ENCODE results near the gene PAGE4.

PAGE4 gene

GRCh38 chrX:49829016-49829415 lies at the start of gene PAGE4:
Gene PAGE4 (plus strand): TSS chrX:49829303. CDS start chrX:49830429, 1,126 bp downstream.
- no peak for DNase-seq

DNA sequence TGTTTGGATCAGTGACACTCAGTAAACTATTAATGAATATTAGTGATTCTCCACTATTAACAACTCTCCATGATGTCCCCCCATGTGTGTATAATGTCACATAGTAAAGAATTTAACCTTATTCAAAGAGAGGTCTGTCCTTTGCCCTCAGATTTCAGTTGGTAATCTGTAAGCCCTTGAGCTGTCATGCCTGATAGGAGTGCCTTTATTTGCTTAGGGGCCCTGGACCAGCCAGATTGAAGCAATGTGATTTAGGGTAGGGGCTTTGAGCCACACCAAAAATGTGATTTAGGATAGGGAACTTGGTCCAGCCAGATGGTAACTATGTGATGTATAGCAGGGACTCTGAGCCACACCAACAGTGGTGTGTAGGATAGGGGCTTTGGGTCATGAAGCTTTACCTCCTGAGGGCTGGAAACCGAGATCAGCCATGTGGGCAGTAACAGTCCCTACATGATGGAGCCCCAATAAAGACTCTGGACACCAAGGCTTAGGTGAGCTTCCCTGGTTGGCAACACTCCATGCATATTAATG lies 44.3 kb upstream of the PAGE4 start:
- DNase-seq = no peak

- no peak for DNase-seq
These were observed 36.7 kb upstream of the PAGE4 start for GRCh38 chrX:49792376-49792775.

DNA sequence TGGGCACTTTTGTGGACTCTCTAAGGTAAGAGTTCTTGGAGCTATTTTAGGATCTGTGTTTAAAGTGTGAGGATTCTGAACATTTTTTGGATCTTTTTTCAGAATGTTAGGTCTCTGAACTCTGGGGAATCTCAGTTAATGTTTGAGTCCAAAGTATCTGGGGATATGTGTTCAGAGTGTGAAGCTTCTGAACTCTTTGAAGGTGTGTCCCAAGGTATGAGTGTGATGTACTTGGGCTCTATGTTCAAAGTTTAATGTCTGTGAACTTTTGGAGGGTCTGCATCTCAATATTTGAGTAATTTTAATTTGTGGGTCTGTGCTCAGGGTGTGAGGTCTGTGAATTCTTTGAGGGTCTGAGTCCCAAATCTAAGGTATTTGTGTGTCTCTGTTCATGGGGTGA lies 35.4 kb upstream of the PAGE4 start:
- DNase-seq = no peak

GRCh38 chrX:49799828-49800227 lies 29.3 kb upstream of the PAGE4 start:
- DNase-seq = no peak

DNA sequence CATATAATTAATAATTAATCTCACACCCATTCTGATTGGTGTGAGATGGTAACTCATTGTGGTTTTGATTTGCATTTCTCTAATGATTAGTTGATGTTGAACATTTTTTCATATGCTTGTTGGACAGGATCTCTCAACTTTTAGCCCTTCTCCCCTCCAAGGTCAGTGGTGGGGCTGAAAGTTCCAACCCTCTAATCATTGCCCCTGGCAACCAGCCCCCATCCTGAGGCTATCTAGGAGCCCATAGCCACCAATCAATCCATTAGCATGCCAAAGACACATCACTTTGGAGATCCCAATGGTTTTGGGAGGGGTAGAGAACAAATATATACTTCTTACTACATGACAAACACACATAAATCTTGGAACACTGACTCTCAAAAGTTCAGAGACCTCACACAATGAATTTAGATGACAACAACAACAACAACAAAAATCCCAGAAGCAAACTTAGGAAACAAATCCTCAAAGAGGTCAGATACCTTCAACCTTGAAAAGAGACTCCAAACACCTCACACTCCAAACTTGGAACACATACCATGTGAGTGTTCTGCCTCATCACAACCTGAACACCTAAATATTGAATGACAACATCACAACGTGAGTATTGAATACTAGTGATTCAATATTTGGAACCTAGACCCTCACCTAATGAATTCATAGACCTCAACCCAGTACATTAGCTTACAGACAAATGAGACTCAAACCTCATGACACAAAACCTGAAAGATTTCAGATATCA lies 19.0 kb upstream of the PAGE4 start:
- DNase-seq = no peak

- DNase-seq = no peak
These were observed 16.9 kb upstream of the PAGE4 start for GRCh38 chrX:49812177-49812576.

GRCh38 chrX:49816435-49816834 lies 12.7 kb upstream of the PAGE4 start:
- no peak for DNase-seq

- no peak for DNase-seq
These were observed 9.3 kb downstream of the PAGE4 start for GRCh38 chrX:49838374-49838773.

- no peak for DNase-seq
These were observed 11.6 kb downstream of the PAGE4 start for GRCh38 chrX:49840679-49841078.

DNA sequence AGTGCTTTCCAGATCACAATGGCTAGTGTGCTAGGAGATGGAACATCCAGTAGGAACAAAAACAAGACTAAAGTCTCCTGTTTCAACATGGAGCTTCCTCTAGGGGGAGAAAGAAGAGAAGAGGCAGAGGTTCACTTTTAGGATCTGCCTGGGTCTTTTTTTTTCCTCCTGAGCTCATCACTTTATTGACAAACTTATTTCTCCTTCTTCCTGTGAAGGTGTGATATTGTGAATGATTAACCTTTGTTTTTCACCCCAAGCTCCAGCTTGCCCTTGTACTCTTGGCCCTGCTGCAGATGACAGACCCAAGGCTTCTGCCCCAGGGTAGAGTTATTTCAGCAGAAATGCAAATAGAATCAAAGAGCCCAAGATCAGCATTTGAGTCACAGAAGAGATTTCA lies 13.5 kb downstream of the PAGE4 start:
- DNase-seq = no peak

DNA sequence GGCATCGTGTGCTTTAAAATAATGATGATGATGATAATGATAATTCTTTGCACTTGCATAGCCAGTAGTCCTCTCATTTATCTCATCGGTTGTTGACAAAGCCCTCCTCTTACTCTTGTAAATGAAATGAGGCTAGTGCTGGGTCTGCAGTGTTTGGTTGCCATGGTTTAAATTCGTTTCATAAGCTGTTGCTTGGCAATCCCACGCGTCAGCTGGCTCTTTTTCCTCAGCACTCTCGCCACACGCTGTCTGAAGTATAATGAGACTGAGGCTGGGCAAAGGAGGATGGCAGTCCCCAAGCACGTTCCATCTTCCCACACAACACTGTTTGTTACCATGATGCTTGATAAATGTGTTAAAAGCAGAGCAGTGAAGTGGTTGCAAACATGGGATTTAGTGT lies 15.5 kb downstream of the PAGE4 start:
- no peak for DNase-seq

DNA sequence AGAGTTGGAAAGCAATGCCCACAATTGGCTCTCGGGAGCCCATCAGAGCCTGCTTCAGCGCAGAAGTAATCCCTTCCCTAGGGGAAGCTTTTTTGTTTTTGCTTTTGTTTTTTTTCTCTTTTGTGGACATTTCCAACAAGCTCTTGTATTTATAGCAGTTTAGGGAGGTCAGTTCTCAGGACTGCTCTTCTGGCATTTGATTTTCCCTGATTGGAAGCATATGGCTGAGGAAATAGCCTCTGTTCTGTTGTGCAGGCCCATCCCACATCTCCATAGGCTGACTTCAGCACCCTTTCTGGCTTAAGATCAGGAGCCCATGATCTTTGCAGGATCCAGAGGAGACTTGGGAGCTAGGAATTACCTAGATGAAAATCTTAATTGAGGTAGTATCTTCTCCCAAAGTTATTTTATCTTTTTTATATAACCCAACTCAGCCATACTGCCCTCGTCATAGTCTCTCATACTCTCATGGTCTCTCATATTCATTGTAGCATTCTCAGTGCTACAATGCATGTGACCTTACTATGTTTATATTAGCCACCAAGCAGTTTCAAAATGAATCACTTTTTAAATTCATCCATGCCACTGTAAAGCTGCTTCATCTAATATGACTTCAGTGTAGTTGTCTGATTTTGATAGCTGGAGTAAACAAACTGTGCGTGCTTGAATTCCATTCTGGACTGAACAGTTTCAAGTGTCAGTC lies 16.7 kb downstream of the PAGE4 start:
- no peak for DNase-seq

- no peak for DNase-seq
These were observed 17.4 kb downstream of the PAGE4 start for GRCh38 chrX:49846522-49846921.

DNA sequence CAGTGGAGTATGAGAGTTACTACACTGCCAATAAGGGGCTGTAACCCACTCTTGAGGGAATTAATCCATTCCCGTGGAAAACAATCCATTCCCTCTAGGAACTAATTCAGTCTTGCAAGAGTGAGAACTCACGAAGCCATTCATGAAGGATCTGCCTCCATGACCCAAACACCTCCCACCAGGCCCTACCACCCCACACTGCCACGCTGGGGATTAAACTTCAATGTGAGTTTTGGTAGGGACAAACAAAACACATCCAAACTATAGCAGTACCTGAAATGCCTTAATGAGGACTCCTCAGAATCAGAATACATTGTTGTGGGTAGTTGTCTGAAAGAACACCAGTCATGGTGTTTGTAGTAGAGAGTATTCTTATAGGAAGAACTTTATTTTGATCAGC lies 19.2 kb downstream of the PAGE4 start:
- no peak for DNase-seq

GRCh38 chrX:49850028-49850427 lies 20.9 kb downstream of the PAGE4 start:
- no peak for DNase-seq

DNA sequence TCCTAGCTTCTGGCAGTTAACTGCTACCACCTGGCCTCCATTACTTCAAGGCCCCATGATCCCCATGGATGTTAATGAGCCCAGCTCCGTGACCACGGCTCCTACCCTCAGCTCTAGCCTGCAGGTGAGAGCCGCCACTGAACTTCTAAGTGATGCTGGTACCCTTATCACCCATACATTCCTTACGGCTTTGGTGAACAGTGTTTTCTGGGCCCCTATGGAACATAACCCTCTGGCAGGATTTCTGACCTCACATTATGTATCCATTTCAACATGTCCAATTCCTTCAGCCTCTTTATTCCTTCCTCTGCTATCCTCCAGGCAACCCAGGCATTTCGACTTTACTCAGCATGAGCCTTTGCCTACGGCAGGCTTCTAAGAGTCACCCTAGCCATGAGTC lies 24.6 kb downstream of the PAGE4 start:
- no peak for DNase-seq

DNA sequence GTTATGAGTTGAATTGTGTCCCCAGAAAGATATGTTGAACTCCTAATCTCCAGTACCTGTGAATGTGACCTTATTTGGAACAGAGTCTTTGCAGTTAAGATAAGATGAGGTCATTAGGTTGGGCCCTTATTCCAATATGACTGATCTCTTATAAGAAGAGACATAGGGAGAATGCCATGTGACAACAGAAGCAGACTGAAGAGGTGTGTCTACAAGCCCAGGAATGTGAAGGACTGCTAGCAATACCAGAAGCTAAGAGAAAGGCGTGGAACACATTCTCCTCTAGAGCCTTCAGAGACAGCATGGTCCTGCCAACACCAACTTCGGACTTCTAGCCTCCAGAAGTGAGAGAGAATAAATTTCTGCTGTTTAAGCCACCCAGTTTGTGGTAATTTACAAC lies 27.7 kb downstream of the PAGE4 start:
- DNase-seq = no peak

GRCh38 chrX:49858341-49858740 lies 29.2 kb downstream of the PAGE4 start:
- DNase-seq = no peak

DNA sequence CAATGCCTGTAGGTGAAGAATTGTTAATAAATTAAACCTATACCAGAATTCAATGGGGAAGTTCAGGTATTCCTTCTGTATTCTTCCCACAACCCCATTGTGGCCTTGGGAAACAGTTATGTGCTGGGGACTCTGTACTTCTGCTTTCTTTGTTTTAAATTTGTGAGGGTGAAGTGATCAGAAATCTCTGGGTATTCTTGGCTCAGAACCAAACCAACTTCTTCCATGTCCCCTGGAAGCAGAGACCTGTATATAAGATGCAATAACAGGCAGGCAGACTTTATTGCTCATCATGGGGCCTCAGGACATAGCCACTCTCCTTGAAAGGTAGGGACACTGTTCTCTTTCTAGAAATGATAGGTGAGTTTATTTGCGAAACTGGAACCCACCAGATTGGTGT lies 30.4 kb downstream of the PAGE4 start:
- DNase-seq = no peak

DNA sequence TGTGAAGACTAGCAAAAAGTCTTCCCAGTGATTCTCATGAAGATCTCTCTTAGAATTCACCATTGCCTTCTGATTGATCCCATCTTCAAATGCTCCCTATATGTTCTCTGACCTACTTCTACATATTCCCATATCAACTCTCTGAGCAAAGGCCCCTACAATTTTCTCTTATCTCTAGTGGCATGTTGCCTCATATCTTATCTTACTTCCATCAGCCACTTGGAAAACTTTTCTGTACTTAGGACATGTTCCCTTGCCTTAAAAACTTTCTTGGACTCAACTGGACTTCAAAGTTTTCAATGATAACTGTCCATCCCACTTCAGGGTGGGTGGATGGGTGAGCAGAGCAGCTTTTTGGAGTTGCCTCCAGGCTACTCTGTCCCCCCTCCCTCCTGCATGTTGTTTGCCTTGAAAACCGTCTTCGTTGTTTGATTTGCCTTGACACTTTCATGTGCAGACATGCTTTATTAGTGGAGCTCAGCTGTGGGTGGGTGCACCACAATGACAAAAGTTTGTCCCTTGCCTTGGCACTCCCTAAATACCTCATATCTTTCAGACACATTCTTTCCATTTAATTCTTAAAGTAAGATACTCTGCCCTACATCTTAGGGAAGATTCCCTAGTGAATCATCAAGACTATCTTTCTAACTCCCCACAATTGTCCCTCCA lies 31.9 kb downstream of the PAGE4 start:
- no peak for DNase-seq

- no peak for DNase-seq
These were observed 33.0 kb downstream of the PAGE4 start for GRCh38 chrX:49862093-49862492.

DNA sequence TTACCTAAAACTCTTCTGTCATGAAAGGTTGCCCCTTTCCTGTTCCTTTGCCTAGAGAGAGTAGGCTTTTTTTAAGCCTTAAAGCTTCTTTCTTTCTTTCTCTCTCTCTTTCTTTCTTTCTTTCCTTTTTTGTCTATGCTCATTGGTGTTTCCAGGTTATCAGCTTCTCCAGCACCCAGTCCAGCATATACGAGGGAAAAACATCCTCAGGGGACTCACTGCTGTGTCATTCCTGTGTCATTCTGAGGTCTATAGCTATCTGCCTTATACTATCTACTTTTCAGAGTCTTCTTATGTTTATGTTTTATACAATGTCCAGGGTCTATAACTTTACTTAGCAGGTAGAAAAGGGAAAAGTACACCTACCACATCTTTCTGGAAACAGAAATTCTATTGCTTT lies 39.6 kb downstream of the PAGE4 start:
- DNase-seq = no peak

GRCh38 chrX:49876750-49877149 lies 47.6 kb downstream of the PAGE4 start:
- no peak for DNase-seq

Data from cortex of kidney (tissue), 1 donor.